Heart left ventricle (tissue), 13 donors: ENCODE data around the gene CCDC170.
"Not testable (repeated sequence)": the region's sequence is repeated elsewhere in the genome, so short reads cannot be mapped to it uniquely, and the experiment has no call there.

Source experiments
- POLR2A ChIP-seq, 2 donors: fragments of 450-650 bp; IDR thresholded peaks; one replicate each; pipeline ENCODE4 v1.6.1; 2017; ENCODE audit warnings: antibody characterized with exemption in 2 of 2, mild to moderate bottlenecking in 2 of 2, moderate library complexity in 2 of 2
- TF ChIP-seq, protein P1 (sequence below), 12 donors: fragments of 200-600 bp; sonication (generic) in 4 of 12; IDR thresholded peaks; one replicate each; pipeline versions ENCODE4 v1.5.0 to v1.8.0; 2018 to 2022; ENCODE audit warnings: antibody characterized with exemption in 12 of 12, mild to moderate bottlenecking in 5 of 12
- donor health status: ischemic (EF 13 %, LVEDD 7.1; RV severe dilation, severe dysfunction).
- donor health status: DM: no; HTN: yes; CAD: no.
- donor health status: DM: no; HTN: no; CAD: no.
- donor health status: ischemic (EF 25% LVEDD 6.9; RV normal size, moderate dysfunction).
- donor health status: ischemic (EF 25% LVEDD 5.7; RV mildly dilated, moderate dysfunction).
- donor health status: ischemic (EF 35%, LVEDD 5.7; RV mildly dilated, moderate dysfunction).
- donor health status: nonischemic (EF 11% LVEDD 7.7; RV severe dilation, severe dysfunction).
- donor health status: DM: yes; HTN: yes; CAD: no.
- donor health status: PGD.
- donor health status: ischemic (EF 29% LVEDD 5.4; RV normal size, mild dysfunction).
- donor health status: nonischemic (EF 23%, LVEDD 6.1; RV moderate dilation, normal function).

DNA sequence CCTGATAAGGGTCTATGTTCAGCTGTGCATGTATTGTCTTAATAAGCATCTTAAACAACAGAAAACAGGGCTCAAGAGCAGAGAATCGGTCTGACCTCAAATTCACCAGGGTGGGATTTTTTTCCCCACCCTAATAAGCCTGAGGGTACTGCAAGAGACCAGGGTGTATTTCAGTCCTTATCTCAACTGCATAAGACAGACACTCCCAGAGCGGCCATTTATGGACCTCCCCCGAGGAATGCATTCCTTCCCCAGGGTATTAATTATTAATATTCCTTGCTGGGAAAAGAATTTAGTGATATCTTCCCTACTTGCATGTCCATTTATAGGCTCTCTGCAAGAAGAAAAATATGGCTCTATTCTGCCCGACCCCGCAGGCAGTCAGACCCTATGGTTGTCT lies 25.2 kb downstream of the CCDC170 start:
- TF ChIP-seq POLR2A (IDR thresholded peaks at IDR 0.05): not testable (repeated sequence)
- TF ChIP-seq, protein P1, sequence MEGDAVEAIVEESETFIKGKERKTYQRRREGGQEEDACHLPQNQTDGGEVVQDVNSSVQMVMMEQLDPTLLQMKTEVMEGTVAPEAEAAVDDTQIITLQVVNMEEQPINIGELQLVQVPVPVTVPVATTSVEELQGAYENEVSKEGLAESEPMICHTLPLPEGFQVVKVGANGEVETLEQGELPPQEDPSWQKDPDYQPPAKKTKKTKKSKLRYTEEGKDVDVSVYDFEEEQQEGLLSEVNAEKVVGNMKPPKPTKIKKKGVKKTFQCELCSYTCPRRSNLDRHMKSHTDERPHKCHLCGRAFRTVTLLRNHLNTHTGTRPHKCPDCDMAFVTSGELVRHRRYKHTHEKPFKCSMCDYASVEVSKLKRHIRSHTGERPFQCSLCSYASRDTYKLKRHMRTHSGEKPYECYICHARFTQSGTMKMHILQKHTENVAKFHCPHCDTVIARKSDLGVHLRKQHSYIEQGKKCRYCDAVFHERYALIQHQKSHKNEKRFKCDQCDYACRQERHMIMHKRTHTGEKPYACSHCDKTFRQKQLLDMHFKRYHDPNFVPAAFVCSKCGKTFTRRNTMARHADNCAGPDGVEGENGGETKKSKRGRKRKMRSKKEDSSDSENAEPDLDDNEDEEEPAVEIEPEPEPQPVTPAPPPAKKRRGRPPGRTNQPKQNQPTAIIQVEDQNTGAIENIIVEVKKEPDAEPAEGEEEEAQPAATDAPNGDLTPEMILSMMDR (IDR thresholded peaks at IDR 0.05): not testable (repeated sequence)
